Bronchial epithelial cell (primary cell): ENCODE measurements around the gene ACSL5. TPM values are rescaled to one million over a fixed set of nuclear protein-coding genes. Genes with fewer than 3 reads are reported as not detected.

Experiments used
- DNase-seq: peaks from one replicate; pipeline ENCODE4 v3.0.0-alpha.2; 2010; ENCODE audit warnings: low read depth
- FAIRE-seq: peaks from 2 replicates; lab custom pipeline; 2011; peaks lifted over from hg19 to GRCh38; lab: Jason Lieb, UNC
- H3K27me3 ChIP-seq: 2 replicates; pipeline ENCODE4 v1.5.1; 2011; ENCODE audit warnings: low read length; ENCODE audit not compliant: control insufficient read depth, insufficient read depth
- H3K36me3 ChIP-seq: 2 replicates; pipeline ENCODE4 v1.5.1; 2011; ENCODE audit warnings: low read length; ENCODE audit not compliant: control insufficient read depth, insufficient read depth
- H3K4me3 ChIP-seq: 2 replicates; pipeline ENCODE4 v1.5.1; 2011; ENCODE audit warnings: mild to moderate bottlenecking, low read depth, low read length, control low read depth
- total RNA-seq: library from RNA; depleted of rRNA; stranded (reverse); fragments of >200 nt; gene quantifications from 2 replicates; pipeline ENCODE4 v1.2.1, GENCODE V29; 2014
- TF ChIP-seq, protein P1 (sequence below): IDR thresholded peaks from 2 replicates; pipeline ENCODE4 v1.5.1; 2011; ENCODE audit warnings: mild to moderate bottlenecking, moderate library complexity, low read length, control low read depth, inconsistent platforms; ENCODE audit not compliant: insufficient read depth, severe bottlenecking

ACSL5 gene
- total RNA-seq, 1 donor from 2014 or later = under 0.01 TPM

DNA sequence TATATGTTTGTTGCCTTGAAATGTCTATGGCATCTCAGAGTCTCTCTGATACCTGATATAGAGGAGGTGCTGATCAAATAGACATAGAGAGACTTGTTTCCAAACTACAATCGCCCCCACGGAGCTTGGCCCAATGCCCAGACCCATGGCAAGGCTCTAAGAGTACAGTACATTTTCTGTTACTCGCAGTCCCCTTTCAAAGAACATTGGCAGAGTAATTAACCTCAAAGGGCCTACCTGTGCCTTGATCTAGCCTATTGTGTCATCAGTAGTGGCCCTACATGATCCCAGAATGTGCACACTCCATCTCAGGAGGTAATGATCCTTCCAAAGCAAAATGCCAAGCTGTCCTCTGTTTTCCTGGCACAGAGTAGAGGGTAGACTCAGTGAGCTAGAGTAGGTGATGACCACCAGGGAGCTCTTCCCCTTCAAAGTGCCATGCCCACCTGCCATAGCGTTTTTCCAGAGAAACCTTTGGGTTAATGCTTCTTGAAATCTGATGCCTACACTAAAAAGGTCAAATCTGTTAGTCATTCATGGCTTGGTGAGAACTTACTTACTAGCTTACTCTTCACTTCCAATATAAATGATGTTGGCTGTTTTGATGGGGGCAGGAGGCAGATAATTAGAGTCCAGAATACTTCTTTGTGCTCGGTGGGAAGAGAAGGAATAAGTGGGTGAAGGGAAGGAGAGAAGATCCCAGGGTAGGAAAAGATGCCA is 41.2 kb upstream of the ACSL5 start:
- FAIRE-seq = no peak
- no peak overlapping the region for H3K4me3 ChIP-seq
- DNase-seq = no peak
- TF ChIP-seq, protein P1, sequence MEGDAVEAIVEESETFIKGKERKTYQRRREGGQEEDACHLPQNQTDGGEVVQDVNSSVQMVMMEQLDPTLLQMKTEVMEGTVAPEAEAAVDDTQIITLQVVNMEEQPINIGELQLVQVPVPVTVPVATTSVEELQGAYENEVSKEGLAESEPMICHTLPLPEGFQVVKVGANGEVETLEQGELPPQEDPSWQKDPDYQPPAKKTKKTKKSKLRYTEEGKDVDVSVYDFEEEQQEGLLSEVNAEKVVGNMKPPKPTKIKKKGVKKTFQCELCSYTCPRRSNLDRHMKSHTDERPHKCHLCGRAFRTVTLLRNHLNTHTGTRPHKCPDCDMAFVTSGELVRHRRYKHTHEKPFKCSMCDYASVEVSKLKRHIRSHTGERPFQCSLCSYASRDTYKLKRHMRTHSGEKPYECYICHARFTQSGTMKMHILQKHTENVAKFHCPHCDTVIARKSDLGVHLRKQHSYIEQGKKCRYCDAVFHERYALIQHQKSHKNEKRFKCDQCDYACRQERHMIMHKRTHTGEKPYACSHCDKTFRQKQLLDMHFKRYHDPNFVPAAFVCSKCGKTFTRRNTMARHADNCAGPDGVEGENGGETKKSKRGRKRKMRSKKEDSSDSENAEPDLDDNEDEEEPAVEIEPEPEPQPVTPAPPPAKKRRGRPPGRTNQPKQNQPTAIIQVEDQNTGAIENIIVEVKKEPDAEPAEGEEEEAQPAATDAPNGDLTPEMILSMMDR = no peak
- H3K27me3 ChIP-seq = no peaks in the 10 kb centered on the region
- no peaks in the 10 kb centered on the region for H3K36me3 ChIP-seq

DNA sequence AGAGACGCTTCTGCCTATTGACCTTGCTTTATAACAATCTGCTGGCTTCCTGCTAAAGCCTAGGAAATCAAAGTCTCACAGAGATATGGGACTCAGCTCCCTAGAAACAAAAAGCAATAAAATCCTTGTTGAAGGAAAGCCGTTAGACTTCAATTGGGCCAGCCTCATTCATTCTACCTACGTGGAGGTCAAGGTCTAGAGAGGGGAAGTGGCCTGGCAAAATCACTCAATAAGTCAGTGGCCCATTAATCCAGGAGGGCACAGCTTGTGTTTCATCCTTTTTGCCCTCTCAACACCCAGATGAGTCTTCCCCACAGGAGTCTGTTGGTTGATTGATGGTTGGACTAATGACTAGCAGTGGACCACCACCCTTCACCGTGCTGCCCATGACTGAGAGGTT is 40.5 kb upstream of the ACSL5 start:
- Histone ChIP-seq H3K27me3 (no peaks in the 10 kb centered on the region), H3K4me3 (no peak overlapping the region), H3K36me3 (no peaks in the 10 kb centered on the region)
- TF ChIP-seq, protein P1 = no peak
- DNase-seq (no peak), FAIRE-seq (no peak)

DNA sequence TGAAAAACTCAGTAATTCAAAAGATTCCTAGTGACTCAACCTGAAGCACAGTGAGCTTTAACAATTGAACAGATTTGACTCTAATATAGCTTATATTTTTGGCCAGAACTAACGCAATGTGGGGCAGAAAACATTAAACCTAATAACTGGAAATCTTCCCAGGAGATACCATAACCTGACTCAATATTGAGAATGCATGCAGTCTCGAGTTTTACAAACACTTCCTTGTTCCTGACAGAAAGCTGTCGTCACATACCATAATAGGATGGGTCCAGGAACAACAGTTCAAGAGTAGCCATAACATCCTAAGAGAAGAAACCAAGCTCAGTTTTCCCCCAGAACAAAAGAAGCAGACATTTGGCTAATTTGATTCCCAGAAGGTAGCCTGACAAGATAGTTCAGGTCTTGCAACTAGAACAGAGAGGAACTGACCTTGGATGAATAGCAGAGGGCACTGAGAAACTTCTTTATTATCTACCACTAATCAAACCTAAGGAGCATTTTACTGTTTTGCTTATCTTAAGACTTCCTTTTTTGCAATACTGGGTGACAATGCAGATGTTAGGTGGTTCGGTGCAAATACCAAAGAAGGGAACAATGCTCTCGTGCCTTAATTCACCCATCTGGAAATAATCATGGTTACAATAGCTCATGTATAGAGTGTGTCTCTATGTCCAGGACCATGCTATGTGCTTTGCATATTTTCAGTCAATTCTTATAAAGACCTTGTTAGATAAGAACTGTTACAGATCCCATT is 38.6 kb upstream of the ACSL5 start:
- TF ChIP-seq, protein P1 = no peak
- FAIRE-seq (no peak), DNase-seq (no peak)
- no peaks in the 10 kb centered on the region for H3K27me3 ChIP-seq
- H3K4me3 ChIP-seq = no peak overlapping the region
- no peaks in the 10 kb centered on the region for H3K36me3 ChIP-seq

DNA sequence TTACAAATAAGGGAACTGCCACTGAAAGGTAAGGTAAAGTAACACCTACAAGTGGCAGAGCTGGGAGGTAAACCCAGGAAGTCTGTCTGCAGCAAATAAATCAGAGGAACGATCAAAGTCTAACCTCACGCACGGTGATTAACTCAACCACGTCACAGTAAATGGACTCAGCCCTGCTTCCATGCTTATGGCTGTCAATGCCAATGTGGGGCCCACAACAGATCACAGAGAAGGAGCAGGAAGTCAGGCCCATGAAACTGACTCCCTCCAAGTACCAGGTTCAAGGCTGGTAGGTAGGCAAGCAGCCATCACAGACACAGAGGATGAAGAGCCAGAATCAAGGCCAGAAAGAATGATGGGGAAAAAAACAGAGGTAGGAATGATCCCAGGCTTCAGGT is 38.0 kb upstream of the ACSL5 start:
- H3K4me3 ChIP-seq = no peak overlapping the region
- no peaks in the 10 kb centered on the region for H3K27me3 ChIP-seq
- FAIRE-seq (no peak), DNase-seq (no peak)
- H3K36me3 ChIP-seq = no peaks in the 10 kb centered on the region
- TF ChIP-seq, protein P1 = no peak

DNA sequence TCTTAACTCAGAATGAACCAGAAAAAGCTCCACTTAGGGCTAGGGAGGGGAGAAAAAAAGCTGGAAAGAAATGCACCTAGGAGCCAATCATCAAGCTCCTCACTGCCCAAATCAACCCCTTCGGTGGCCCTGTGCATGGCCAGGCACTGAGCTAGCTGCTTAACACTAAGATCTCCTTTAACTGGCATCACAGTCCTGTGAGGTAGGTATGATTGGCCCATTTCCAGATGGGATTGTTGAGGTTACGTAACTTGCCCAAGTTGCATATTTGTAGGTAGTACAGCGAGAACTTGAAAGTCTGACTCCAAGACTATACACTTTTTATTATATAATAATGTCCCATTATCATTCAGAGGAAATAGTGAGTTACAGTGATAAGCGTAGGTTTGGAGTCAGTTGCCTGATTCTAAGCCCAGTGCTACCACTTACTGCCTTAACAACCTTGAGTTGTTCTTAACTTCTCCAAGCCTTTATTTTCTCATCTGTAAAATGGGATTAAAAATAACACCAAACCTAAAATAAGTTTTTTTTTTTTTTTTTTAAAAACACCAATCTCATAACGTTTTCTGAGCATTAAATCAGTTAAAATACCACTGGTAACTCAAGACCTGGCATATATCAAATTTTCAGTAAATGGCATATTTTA is 37.2 kb upstream of the ACSL5 start:
- TF ChIP-seq, protein P1 = no peak
- Histone ChIP-seq H3K27me3 (no peaks in the 10 kb centered on the region), H3K4me3 (no peak overlapping the region), H3K36me3 (no peaks in the 10 kb centered on the region)
- DNase-seq (peak; percentile 19), FAIRE-seq (no peak)
